OCI-LY1 (cell line): Measurements from ENCODE around the gene PRKACB.

Experiments used
- H2AFZ ChIP-seq: fragments of 200-600 bp; sonication (generic), shearing (Covaris generic); 2 replicates; pipeline ENCODE4 v1.6.0; 2014; ENCODE audit warnings: antibody characterized with exemption, mild to moderate bottlenecking, low read length
- H3F3A ChIP-seq: fragments of 200-600 bp; sonication (generic), shearing (Covaris generic); 2 replicates; pipeline ENCODE4 v1.6.0; 2014; ENCODE audit warnings: mild to moderate bottlenecking, antibody characterized with exemption, low read length, moderate library complexity; ENCODE audit not compliant: insufficient read depth
- H3K27ac ChIP-seq: fragments of 200-600 bp; sonication (generic); 2 replicates; pipeline ENCODE4 v1.5.1; 2014; ENCODE audit warnings: low read length, mixed run types, mild to moderate bottlenecking, low read depth; ENCODE audit not compliant: poor library complexity, severe bottlenecking
- H3K27me3 ChIP-seq: fragments of 200-600 bp; sonication (generic); 2 replicates; pipeline ENCODE4 v1.6.0; 2014; ENCODE audit warnings: antibody characterized with exemption, mild to moderate bottlenecking, low read length, moderate library complexity; ENCODE audit not compliant: insufficient read depth
- H3K36me3 ChIP-seq: fragments of 200-600 bp; sonication (generic); 2 replicates; pipeline ENCODE4 v1.6.1; 2014; ENCODE audit warnings: mild to moderate bottlenecking, antibody characterized with exemption, low read length, moderate library complexity, mixed read lengths; ENCODE audit not compliant: insufficient read depth
- H3K4me1 ChIP-seq: fragments of 200-600 bp; sonication (generic); 2 replicates; pipeline ENCODE4 v1.5.1; 2014; ENCODE audit warnings: mild to moderate bottlenecking, low read length, moderate library complexity; ENCODE audit not compliant: insufficient read depth, severe bottlenecking
- H3K4me2 ChIP-seq: fragments of 200-600 bp; sonication (generic), shearing (Covaris generic); 2 replicates; pipeline ENCODE4 v1.6.1; 2014; ENCODE audit warnings: low read length
- H3K4me3 ChIP-seq: fragments of 200-600 bp; sonication (generic); 2 replicates; pipeline ENCODE4 v1.5.1; 2014; ENCODE audit warnings: low read length, low read depth, mild to moderate bottlenecking, mixed read lengths; ENCODE audit not compliant: poor library complexity, severe bottlenecking
- H3K79me2 ChIP-seq: fragments of 200-600 bp; shearing (Covaris generic); 2 replicates; pipeline ENCODE4 v1.6.1; 2016; ENCODE audit warnings: mixed run types, low read length, mixed read lengths; ENCODE audit not compliant: insufficient read depth
- H3K9ac ChIP-seq: fragments of 200-600 bp; sonication (generic), shearing (Covaris generic); 2 replicates; pipeline ENCODE4 v1.6.1; 2014; ENCODE audit warnings: mild to moderate bottlenecking, low read length, mixed read lengths
- H3K9me2 ChIP-seq: fragments of 200-600 bp; sonication (generic), shearing (Covaris generic); 2 replicates; pipeline ENCODE4 v1.6.1; 2014; ENCODE audit warnings: low read depth, mild to moderate bottlenecking, low read length, mixed read lengths
- H3K9me3 ChIP-seq: fragments of 200-600 bp; shearing (Covaris generic); 2 replicates; pipeline ENCODE4 v1.6.1; 2014; ENCODE audit warnings: low read length, mixed read lengths
- H4K20me1 ChIP-seq: fragments of 200-600 bp; sonication (generic), shearing (Covaris generic); 2 replicates; pipeline ENCODE4 v1.6.0; 2016; ENCODE audit warnings: mild to moderate bottlenecking, low read length; ENCODE audit not compliant: insufficient read depth
- EZH2 ChIP-seq: fragments of 200-600 bp; sonication (generic), shearing (Covaris generic); IDR thresholded peaks from 2 replicates; pipeline ENCODE4 v1.8.0; 2017; ENCODE audit warnings: borderline replicate concordance, mixed run types, mild to moderate bottlenecking, antibody characterized with exemption, low read length, moderate library complexity, mixed read lengths
- TF ChIP-seq, protein P1 (sequence below): fragments of 200-600 bp; sonication (generic), shearing (Covaris generic); IDR thresholded peaks from 2 replicates; pipeline ENCODE4 v1.5.1; 2017; ENCODE audit warnings: mild to moderate bottlenecking, antibody characterized with exemption, low read length, moderate library complexity, mixed read lengths

Gene PRKACB

DNA sequence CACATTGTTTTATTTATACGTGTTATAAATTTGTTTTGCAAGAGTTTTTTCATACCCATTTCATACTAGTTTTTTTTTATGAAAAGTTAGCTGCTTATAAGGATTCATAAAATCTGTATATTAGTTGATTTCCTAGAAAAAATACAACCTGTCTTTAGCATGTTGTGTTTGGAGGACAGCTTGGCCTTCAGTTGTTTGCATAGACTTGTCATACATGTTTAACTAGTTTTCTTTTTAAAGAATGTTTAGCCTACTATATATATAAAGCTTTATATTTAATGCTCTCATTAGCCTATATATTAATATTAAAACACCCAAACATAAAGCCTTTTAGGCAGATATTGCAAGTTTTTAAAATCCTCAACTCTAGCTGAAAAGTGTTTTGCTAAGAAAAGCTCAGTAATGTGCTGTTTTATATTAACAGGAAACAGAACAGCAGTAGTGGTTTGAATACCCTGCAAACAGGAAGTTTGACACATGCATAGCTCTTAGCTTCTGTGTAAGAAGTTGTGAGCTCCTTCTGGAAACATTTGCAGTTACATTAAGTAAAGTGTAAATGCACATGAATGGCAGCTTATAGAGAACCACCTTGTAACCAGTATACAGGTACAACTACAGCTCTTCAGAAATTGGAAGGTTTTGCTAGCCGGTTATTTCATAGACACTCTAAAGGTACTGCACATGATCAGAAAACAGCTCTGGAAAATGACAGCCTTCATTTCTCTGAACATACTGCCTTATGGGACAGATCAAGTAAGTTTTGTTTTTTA is at the start of gene PRKACB:
Gene PRKACB, plus strand, starts transcription at position 476 of the 770 bp plus-strand sequence. Its CDS starts 91 bp downstream, at position 567.
- Histone ChIP-seq H3K4me1 (peaks cover 51% of the 10 kb centered on the region), H3K79me2 (peaks cover 47% of the 10 kb centered on the region), H3K4me3 (peak within 1 kb of the TSS; percentile 96), H3K9ac (peak within 1 kb of the TSS; percentile 89), H3K27ac (peak within 1 kb of the TSS; percentile 98), H3F3A (no peaks in the 10 kb centered on the region), H3K4me2 (peak within 1 kb of the TSS; percentile 89), H2AFZ (peak within 1 kb of the TSS; percentile 62; the same call in 1 of the 2 replicates), H3K36me3 (peaks cover 11% of the 10 kb centered on the region), H3K27me3 (no peaks in the 10 kb centered on the region), H3K9me3 (peaks cover under 1% of the 10 kb centered on the region; the same call in 1 of the 2 replicates), H3K9me2 (no peaks in the 10 kb centered on the region), H4K20me1 (no peaks in the 10 kb centered on the region)
- TF ChIP-seq, protein P1, sequence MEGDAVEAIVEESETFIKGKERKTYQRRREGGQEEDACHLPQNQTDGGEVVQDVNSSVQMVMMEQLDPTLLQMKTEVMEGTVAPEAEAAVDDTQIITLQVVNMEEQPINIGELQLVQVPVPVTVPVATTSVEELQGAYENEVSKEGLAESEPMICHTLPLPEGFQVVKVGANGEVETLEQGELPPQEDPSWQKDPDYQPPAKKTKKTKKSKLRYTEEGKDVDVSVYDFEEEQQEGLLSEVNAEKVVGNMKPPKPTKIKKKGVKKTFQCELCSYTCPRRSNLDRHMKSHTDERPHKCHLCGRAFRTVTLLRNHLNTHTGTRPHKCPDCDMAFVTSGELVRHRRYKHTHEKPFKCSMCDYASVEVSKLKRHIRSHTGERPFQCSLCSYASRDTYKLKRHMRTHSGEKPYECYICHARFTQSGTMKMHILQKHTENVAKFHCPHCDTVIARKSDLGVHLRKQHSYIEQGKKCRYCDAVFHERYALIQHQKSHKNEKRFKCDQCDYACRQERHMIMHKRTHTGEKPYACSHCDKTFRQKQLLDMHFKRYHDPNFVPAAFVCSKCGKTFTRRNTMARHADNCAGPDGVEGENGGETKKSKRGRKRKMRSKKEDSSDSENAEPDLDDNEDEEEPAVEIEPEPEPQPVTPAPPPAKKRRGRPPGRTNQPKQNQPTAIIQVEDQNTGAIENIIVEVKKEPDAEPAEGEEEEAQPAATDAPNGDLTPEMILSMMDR = no peak
- no peak for TF ChIP-seq EZH2

DNA sequence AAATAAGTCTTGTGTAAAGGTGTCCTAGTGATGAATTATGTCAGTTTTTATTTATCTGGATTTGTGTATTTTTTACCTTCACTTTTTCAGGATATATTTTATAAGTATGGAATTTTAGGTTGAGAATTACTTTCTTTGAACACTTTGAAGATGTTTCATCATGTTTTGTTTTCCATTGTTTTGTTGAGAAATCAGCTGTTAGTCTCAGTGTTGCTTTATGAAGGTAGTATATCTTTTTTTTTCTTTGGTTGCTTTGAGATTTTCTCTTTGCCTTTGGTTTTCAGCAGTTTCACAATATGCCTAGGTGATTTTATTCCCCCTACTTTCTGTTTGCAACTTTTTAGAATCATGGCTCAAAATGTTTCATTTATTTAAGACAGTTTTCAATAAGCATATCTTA is 48.8 kb upstream of the PRKACB start:
- H3K27me3 ChIP-seq = no peaks in the 10 kb centered on the region
- no peaks in the 10 kb centered on the region for H3K4me1 ChIP-seq
- no peaks in the 10 kb centered on the region for H3K9me3 ChIP-seq
- H2AFZ ChIP-seq = no peak overlapping the region
- no peak overlapping the region for H3K9ac ChIP-seq
- no peak for TF ChIP-seq EZH2
- TF ChIP-seq, protein P1 = no peak
- no peak overlapping the region for H3K4me2 ChIP-seq
- H3K27ac ChIP-seq = no peak overlapping the region
- no peaks in the 10 kb centered on the region for H3K36me3 ChIP-seq
- no peaks in the 10 kb centered on the region for H3K9me2 ChIP-seq
- H3K4me3 ChIP-seq = no peak overlapping the region
- no peaks in the 10 kb centered on the region for H4K20me1 ChIP-seq
- H3F3A ChIP-seq = no peaks in the 10 kb centered on the region
- no peaks in the 10 kb centered on the region for H3K79me2 ChIP-seq

DNA sequence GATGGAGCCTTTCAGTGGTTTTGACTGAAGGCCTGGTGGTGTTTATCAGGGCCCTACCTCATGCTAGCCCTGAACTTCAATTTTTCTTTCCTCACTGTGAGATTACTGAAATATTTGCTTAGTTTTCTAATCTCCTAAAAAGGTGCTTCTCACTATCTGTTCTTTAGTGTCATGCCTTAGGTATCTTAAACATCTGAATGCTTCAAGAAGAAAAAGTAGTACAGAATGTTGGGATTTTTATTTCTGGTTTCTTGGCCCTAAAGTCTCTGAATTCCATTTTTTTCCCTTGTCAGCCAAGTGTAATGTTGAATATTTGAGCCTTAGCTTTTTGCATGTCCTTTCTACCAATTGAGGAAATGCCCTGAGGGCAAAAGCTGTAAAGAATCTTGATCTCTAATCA is 47.9 kb upstream of the PRKACB start:
- no peak overlapping the region for H3K4me3 ChIP-seq
- no peaks in the 10 kb centered on the region for H3F3A ChIP-seq
- H3K9me3 ChIP-seq = no peaks in the 10 kb centered on the region
- H2AFZ ChIP-seq = no peak overlapping the region
- TF ChIP-seq, protein P1 = no peak
- TF ChIP-seq EZH2 = no peak
- no peaks in the 10 kb centered on the region for H3K79me2 ChIP-seq
- H3K9me2 ChIP-seq = no peaks in the 10 kb centered on the region
- no peak overlapping the region for H3K27ac ChIP-seq
- H4K20me1 ChIP-seq = no peaks in the 10 kb centered on the region
- H3K27me3 ChIP-seq = no peaks in the 10 kb centered on the region
- H3K36me3 ChIP-seq = no peaks in the 10 kb centered on the region
- H3K9ac ChIP-seq = no peak overlapping the region
- no peak overlapping the region for H3K4me2 ChIP-seq
- no peaks in the 10 kb centered on the region for H3K4me1 ChIP-seq
